ENCODE results near the gene KBTBD13. TPM values are rescaled to one million over a fixed set of nuclear protein-coding genes. Genes with fewer than 3 reads are reported as not detected.
A peak's percentile ranks its signal among the peaks of the same experiment; 100 is the strongest.

The KBTBD13 gene
- total RNA-seq, 1 donor: not detected

- peak; percentile 74 for TF ChIP-seq CTCF (IDR thresholded peaks at IDR 0.05; ENCODE audit: insufficient read depth, low read length)
- peak; percentile 56 for DNase-seq (ENCODE audit: low read depth)
- H3K4me3 ChIP-seq (ENCODE audit: low read depth, low read length): no peak overlapping the region
These were observed 43.6 kb upstream of the KBTBD13 start for GRCh38 chr15:65032801-65033537.

GRCh38 chr15:65033659-65034269, 42.8 kb upstream of the KBTBD13 start:
- peak; percentile 75 for TF ChIP-seq CTCF (IDR thresholded peaks at IDR 0.05; ENCODE audit: insufficient read depth, low read length)
- peak; percentile 73 for DNase-seq (ENCODE audit: low read depth)
- H3K4me3 ChIP-seq (ENCODE audit: low read depth, low read length): no peak overlapping the region

GRCh38 chr15:65034719-65035118, 41.8 kb upstream of the KBTBD13 start:
- DNase-seq (ENCODE audit: low read depth): no peak
- H3K4me3 ChIP-seq (ENCODE audit: low read depth, low read length): no peak overlapping the region
- no peak for TF ChIP-seq CTCF (IDR thresholded peaks at IDR 0.05; ENCODE audit: insufficient read depth, low read length)

GRCh38 chr15:65037309-65037708, 39.2 kb upstream of the KBTBD13 start:
- H3K4me3 ChIP-seq (ENCODE audit: low read depth, low read length): no peak overlapping the region
- DNase-seq (ENCODE audit: low read depth): no peak
- no peak for TF ChIP-seq CTCF (IDR thresholded peaks at IDR 0.05; ENCODE audit: insufficient read depth, low read length)

GRCh38 chr15:65038428-65038827, 38.1 kb upstream of the KBTBD13 start:
- no peak for TF ChIP-seq CTCF (IDR thresholded peaks at IDR 0.05; ENCODE audit: insufficient read depth, low read length)
- no peak for DNase-seq (ENCODE audit: low read depth)
- no peak overlapping the region for H3K4me3 ChIP-seq (ENCODE audit: low read depth, low read length)

- TF ChIP-seq CTCF (IDR thresholded peaks at IDR 0.05; ENCODE audit: insufficient read depth, low read length): no peak
- H3K4me3 ChIP-seq (ENCODE audit: low read depth, low read length): no peak overlapping the region
- DNase-seq (ENCODE audit: low read depth): no peak
These were observed 37.7 kb upstream of the KBTBD13 start for GRCh38 chr15:65038836-65039235.

Data from fibroblast of the aortic adventitia (primary cell).